Astrocyte (in vitro differentiated cells and primary cell): Measurements from ENCODE around the gene FAM234B.

Experiments
- CTCF ChIP-seq: IDR thresholded peaks from 2 replicates; pipeline ENCODE4 v1.5.1; 2011; ENCODE audit warnings: low read depth, mild to moderate bottlenecking, inconsistent platforms, low read length, moderate library complexity; ENCODE audit not compliant: insufficient read depth
- EZH2 ChIP-seq: IDR thresholded peaks from 2 replicates; pipeline ENCODE4 v1.6.1; 2012; ENCODE audit warnings: mild to moderate bottlenecking, low read length, inconsistent platforms; ENCODE audit not compliant: insufficient read depth

- TF ChIP-seq CTCF: no peak
- no peak for TF ChIP-seq EZH2
Measured at GRCh38 chr12:13062669-13063068, 18.5 kb downstream of the FAM234B start.
